Measurements from ENCODE around the gene SLC2A6. TPM values are rescaled to one million over a fixed set of nuclear protein-coding genes. Genes with fewer than 3 reads are reported as not detected.

The SLC2A6 gene
- total and polyA plus RNA-seq, 11 donors, result 1.8 to 10.4 (median 3.2) TPM

DNA sequence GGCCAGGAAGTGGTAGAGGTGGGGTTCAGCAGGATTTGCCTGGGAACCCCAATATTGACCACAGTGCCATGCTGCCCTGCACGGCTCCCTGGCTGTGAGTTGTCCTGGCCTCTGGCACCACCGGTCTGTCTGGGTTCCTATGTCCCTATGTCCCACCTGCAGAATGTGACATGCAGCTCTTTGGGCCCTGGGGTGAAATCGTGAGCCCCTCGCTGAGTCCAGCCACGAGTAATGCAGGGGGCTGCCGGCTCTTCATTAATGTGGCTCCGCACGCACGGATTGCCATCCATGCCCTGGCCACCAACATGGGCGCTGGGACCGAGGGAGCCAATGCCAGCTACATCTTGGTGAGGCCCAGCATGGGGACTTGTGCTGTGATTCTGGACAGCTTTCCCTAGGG is 21.2 kb downstream of the SLC2A6 start:
- Histone ChIP-seq H3K4me1 (peaks cover 0 to 21% (median 13%) of the 10 kb centered on the region in 12 donors), H3K36me3 (no peaks in the 10 kb centered on the region), H3K27me3 (no peaks in the 10 kb centered on the region), H3K27ac (no peak overlapping the region), H3K9me3 (no peaks in the 10 kb centered on the region), H3K4me3 (no peak overlapping the region)
- no peak for DNase-seq
- intact Hi-C loops (cut with DNase I), result loop anchor here in 2 of 10 donors (2.0 kb wide), 2 partner anchors 21 to 81 kb away; partner anchors contain the start of genes SLC2A6 (in 1 of the 2), STKLD1 (in 1 of the 2) and SURF4 (in 1 of the 2)
- 95 to 99% (median 98%) methylated on average over 9 to 11 of the region's 11 CpGs for WGBS, 4 donors
- TF ChIP-seq CTCF (IDR thresholded peaks at IDR 0.05) (no peak), POLR2A (IDR thresholded peaks at IDR 0.05) (no peak)
- no peak for ATAC-seq

DNA sequence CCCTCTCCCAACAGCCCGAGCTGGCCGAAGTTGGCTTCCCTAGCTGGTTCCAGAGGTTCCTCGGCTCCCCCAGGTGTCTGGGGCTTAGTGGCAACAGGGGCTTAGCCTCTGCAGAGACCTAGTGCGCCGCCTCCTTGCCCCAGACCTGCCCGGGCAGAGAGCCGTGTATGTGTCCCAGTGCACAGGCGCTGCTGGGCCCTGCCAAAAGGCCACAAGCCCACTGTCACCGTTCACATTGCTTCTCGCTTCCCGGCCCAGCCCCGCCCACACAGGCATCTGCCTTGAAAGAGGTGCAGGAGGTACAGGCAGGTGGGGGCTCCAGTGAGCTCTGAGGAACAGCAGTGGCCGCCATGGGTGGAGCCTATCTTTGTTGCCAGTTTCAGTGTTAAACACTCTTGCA is 21.7 kb downstream of the SLC2A6 start:
- TF ChIP-seq CTCF (IDR thresholded peaks at IDR 0.05) (no peak), POLR2A (IDR thresholded peaks at IDR 0.05) (no peak)
- no peak for DNase-seq
- Histone ChIP-seq H3K4me3 (no peak overlapping the region), H3K9me3 (no peaks in the 10 kb centered on the region), H3K27me3 (no peaks in the 10 kb centered on the region), H3K27ac (no peak overlapping the region), H3K4me1 (peaks cover 0 to 21% (median 13%) of the 10 kb centered on the region in 12 donors), H3K36me3 (no peaks in the 10 kb centered on the region)
- WGBS, 4 donors, result 89 to 91% (median 90%) methylated on average over 10 to 13 of the region's 13 CpGs
- intact Hi-C loops (cut with DNase I), result no loop called here
- no peak for ATAC-seq

- intact Hi-C loops (cut with DNase I), result no loop called here
- H3K27me3 ChIP-seq, result no peaks in the 10 kb centered on the region
- no peaks in the 10 kb centered on the region for H3K9me3 ChIP-seq
- WGBS, 4 donors, result 93 to 96% (median 94%) methylated on average over 4 to 9 of the region's 9 CpGs
- DNase-seq (no peak), ATAC-seq (no peak)
- no peaks in the 10 kb centered on the region for H3K36me3 ChIP-seq
- no peak overlapping the region for H3K4me3 ChIP-seq
- TF ChIP-seq CTCF (IDR thresholded peaks at IDR 0.05), result no peak
- H3K27ac ChIP-seq, result no peak overlapping the region
- peaks cover 0 to 21% (median 13%) of the 10 kb centered on the region in 12 donors for H3K4me1 ChIP-seq
Observed at GRCh38 chr9:133456409-133456808, 22.5 kb downstream of the SLC2A6 start.

GRCh38 chr9:133455936-133456335 is 23.0 kb downstream of the SLC2A6 start:
- intact Hi-C loops (cut with DNase I), result no loop called here

More at GRCh38 chr9:133455936-133456335, 23.0 kb downstream of the SLC2A6 start:
- Histone ChIP-seq H3K9me3 (no peaks in the 10 kb centered on the region), H3K27me3 (no peaks in the 10 kb centered on the region), H3K4me1 (peaks cover 0 to 18% (median 11%) of the 10 kb centered on the region in 12 donors), H3K36me3 (no peaks in the 10 kb centered on the region), H3K27ac (no peak overlapping the region), H3K4me3 (no peak overlapping the region)
- ATAC-seq (no peak), DNase-seq (no peak)
- TF ChIP-seq CTCF (IDR thresholded peaks at IDR 0.05) (no peak), POLR2A (IDR thresholded peaks at IDR 0.05) (no peak)
- 94 to 95% (median 95%) methylated on average over 10 to 11 of the region's 11 CpGs for WGBS, 4 donors

All from heart left ventricle (tissue), 16 donors.